HUES48 (cell line): Measurements from ENCODE around the gene CCDC89.
"Not testable (repeated sequence)": the region's sequence is repeated elsewhere in the genome, so short reads cannot be mapped to it uniquely, and the experiment has no call there.

Source experiments
- H3K27ac ChIP-seq: one replicate; pipeline ENCODE4 v1.7.0; 2013; ENCODE audit warnings: low read depth, low read length, inconsistent platforms
- H3K27me3 ChIP-seq: 2 replicates; pipeline ENCODE4 v1.6.1; 2013; ENCODE audit warnings: mild to moderate bottlenecking, low read length; ENCODE audit not compliant: control insufficient read depth, insufficient read depth
- H3K36me3 ChIP-seq: 2 replicates; pipeline ENCODE4 v1.6.1; 2013; ENCODE audit warnings: low read length; ENCODE audit not compliant: control insufficient read depth, insufficient read depth
- H3K4me1 ChIP-seq: 2 replicates; pipeline ENCODE4 v1.6.1; 2013; ENCODE audit warnings: mild to moderate bottlenecking, low read length; ENCODE audit not compliant: control insufficient read depth, insufficient read depth
- H3K4me3 ChIP-seq: 2 replicates; pipeline ENCODE4 v1.5.1; 2013; ENCODE audit warnings: mild to moderate bottlenecking, low read depth, low read length
- H3K9ac ChIP-seq: 2 replicates; pipeline ENCODE4 v1.6.1; 2013; ENCODE audit warnings: mild to moderate bottlenecking, low read depth, low read length, moderate library complexity
- H3K9me3 ChIP-seq: 2 replicates; pipeline ENCODE4 v1.6.1; 2013; ENCODE audit warnings: low read length; ENCODE audit not compliant: control insufficient read depth, insufficient read depth

Gene CCDC89

DNA sequence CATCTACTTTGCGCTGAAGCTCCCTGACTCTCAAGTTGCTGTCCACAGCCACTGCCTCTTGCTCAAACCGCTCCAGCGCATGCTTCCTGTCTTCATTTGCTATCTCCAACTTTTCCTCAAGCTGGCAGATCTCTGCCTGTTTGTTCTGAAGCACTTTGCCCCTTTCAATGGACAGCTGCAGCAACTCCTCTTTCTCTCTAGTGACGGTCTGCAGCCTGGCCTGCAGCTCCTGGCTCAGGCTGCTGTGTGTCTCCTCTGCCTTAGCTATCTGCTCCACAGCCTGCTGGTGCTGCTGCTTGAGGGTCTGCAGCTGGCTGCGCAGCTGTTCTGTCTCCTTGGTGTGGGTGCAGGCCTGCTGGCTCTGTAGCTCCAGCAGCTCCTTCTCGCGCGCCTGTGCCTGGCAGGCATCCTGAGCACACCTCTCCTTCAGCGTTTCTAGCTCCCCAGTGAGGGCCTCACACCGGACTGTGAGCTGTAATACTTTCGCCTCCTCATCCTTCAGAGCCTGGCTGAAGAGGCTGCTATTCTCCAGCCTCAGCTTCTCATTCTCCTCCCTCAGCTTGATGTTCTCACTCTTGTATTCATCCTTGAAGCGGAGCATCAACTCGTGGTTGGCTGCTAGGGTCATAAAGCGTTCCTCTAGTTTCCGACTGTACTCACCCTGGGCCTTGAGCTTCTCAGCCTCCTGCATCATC lies 723 bp downstream of the CCDC89 start:
- Histone ChIP-seq H3K27ac (no peak overlapping the region), H3K4me3 (no peak overlapping the region), H3K9ac (no peak overlapping the region), H3K27me3 (no peaks in the 10 kb centered on the region), H3K9me3 (no peaks in the 10 kb centered on the region), H3K4me1 (no peaks in the 10 kb centered on the region; the same call in 1 of the 2 replicates), H3K36me3 (no peaks in the 10 kb centered on the region)

DNA sequence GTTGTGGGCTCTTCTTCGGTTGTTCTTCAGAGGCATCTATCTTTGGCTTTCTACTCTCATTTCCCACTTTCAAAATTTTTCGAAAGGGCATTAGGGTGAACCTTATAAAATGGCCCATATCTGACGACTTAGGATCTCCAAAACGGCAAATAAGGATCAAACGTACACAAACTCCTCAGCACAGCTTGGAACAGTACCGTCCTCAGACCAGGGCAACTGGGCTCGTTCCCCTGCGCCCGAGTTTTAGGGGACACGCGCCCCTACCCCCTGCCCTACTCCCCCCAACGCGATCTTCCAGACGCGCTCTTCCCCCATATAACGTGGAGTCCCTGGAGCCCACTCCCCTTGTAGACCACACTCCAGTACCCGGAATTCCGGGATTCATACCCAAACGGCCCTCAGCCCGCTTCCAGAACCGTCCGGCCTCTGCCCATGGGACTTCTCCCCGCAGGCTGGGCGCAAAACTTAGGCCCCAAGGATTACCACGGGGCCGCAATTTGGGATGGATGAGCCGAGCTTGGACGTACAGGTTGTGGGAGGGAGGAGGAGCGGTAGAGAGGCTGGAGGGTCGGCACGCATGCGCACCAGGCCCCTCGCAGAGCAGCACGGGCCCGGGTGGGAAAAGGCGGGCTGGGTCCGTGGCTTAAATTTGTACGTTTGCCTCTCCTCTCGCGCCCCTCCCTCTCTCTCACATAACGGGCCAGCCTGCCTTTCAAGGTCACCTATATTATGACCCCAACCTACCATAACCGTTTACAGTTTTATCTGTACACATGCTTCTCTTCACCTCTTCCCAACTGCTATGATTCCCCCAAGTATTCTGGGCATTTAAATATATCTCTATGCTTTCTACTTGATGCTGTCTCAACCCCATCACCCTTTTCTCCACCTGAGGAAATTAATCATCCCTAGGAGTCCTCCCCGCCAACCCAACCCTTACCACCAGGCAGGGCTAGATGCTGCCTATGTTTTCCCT lies 3.4 kb downstream of the CCDC89 start:
- Histone ChIP-seq H3K9ac (no peak overlapping the region), H3K4me3 (no peak overlapping the region), H3K36me3 (no peaks in the 10 kb centered on the region), H3K27me3 (no peaks in the 10 kb centered on the region), H3K27ac (no peak overlapping the region), H3K9me3 (no peaks in the 10 kb centered on the region), H3K4me1 (peaks cover 7% of the 10 kb centered on the region)

DNA sequence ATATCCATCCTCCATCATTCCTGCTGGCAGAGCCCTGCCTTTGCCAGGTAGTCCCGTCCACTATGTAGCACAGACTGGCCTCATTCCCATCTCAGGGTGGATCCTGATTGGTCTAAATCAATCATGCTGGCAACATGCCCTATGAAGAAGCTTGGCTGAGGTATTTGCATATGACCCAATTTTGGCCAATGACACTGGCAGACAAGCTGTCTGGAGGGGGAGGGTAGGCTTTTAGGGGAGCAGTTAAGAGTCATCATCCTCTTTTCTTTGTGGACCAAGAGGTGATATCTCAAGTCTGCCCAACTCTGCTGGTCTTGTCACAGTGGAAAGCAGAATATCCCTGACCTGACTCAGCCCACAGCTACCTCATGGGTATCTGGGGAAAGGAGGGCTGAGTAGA lies 5.1 kb downstream of the CCDC89 start:
- Histone ChIP-seq H3K36me3 (no peaks in the 10 kb centered on the region), H3K27ac (no peak overlapping the region), H3K4me1 (peaks cover 10% of the 10 kb centered on the region), H3K27me3 (no peaks in the 10 kb centered on the region), H3K9ac (no peak overlapping the region), H3K4me3 (no peak overlapping the region), H3K9me3 (no peaks in the 10 kb centered on the region)

DNA sequence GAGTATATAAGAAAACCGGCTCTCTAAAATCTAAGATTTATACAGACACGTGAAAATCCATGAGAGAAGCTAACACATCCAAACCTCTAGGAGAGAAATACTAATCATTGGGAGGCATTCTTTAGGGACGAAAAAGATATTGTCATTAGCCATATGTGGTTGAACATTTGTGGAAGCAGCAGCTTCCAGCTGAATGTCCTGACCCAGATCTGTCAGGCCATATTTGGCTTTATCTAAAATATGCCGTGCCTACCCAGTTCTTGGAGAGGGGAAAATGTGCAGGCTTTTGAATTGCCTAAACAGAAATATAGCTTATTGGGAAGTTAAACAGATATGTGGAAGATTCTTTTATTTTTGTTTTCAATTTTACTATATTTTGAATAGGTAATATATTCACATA lies 6.4 kb downstream of the CCDC89 start:
- H3K9ac ChIP-seq, result no peak overlapping the region
- no peak overlapping the region for H3K4me3 ChIP-seq
- no peak overlapping the region for H3K27ac ChIP-seq
- peaks cover 10% of the 10 kb centered on the region for H3K4me1 ChIP-seq
- no peaks in the 10 kb centered on the region for H3K9me3 ChIP-seq
- no peaks in the 10 kb centered on the region for H3K36me3 ChIP-seq
- no peaks in the 10 kb centered on the region for H3K27me3 ChIP-seq

DNA sequence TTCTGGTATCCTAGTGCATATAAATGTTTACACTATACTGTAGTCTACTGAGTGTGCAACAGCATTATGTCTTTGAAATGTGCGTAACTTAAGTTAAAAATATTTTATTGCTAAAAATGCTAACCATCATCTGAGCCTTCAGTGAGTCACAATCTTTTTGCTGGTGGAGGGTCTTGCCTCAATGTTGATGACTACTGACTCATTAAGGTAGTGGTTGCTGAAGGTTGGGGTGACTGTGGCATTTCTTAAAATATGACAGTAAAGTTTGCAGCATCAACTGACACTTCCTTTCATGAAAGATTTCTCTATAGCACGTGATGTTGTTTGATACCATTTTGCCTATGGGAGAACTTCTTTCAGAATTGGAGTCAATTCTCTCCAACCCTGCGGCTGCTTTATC lies 12.6 kb downstream of the CCDC89 start:
- Histone ChIP-seq H3K27me3 (peaks cover 7% of the 10 kb centered on the region; the same call in 1 of the 2 replicates), H3K9ac (no peak overlapping the region), H3K36me3 (no peaks in the 10 kb centered on the region), H3K9me3 (0 out of 2 replicates have a peak, but pooled peaks cover 6% of the 10 kb centered on the region), H3K27ac (no peak overlapping the region), H3K4me3 (no peak overlapping the region), H3K4me1 (peaks cover 4% of the 10 kb centered on the region; the same call in 1 of the 2 replicates)

- 0 out of 2 replicates have a peak, but pooled peaks cover 6% of the 10 kb centered on the region for H3K9me3 ChIP-seq
- no peak overlapping the region for H3K27ac ChIP-seq
- no peaks in the 10 kb centered on the region for H3K36me3 ChIP-seq
- no peak overlapping the region for H3K9ac ChIP-seq
- H3K27me3 ChIP-seq, result peaks cover 7% of the 10 kb centered on the region; the same call in 1 of the 2 replicates
- H3K4me3 ChIP-seq, result no peak overlapping the region
- H3K4me1 ChIP-seq, result no peaks in the 10 kb centered on the region; the same call in 1 of the 2 replicates
Measured at GRCh38 chr11:85672105-85672902, 13.7 kb downstream of the CCDC89 start.

DNA sequence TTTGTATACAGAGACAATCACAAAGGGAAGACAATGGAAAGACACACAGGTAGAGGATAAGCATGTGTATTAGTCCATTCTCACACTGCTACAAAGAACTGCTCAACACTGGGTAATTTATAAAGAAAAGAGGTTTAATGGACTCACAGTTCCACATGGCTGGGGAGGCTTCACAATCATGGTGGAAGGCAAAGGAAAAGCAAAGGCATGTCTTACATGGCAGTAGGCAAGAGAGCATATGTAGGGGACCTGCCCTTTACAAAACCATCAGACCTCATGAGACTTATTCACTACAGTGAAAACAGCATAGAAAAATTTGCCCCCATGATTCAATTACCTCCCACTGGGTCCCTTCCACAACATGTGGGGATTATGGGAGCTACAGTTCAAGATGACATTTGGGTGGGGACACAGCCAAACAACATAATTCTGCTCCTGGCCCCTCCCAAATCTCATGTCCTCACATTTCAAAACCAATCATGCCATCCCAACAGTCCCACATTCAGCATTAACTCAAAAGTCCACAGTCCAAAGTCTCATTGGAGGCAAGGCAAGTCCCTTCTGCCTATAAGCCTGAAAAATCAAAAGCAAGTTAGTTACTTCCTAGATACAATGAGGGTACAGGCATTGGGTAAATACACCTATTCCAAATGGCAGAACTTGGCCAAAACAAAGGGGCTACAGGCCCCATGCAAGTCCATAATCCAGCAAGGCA lies 14.9 kb downstream of the CCDC89 start:
- H3K27ac ChIP-seq, H3K9me3 ChIP-seq, H3K9ac ChIP-seq, H3K36me3 ChIP-seq, H3K4me1 ChIP-seq, H3K27me3 ChIP-seq, H3K4me3 ChIP-seq: not testable (repeated sequence)

GRCh38 chr11:85668157-85668556 lies 17.8 kb downstream of the CCDC89 start:
- H3K4me3 ChIP-seq, result no peak overlapping the region
- 0 out of 2 replicates have a peak, but pooled peaks cover 6% of the 10 kb centered on the region for H3K9me3 ChIP-seq
- peaks cover 3% of the 10 kb centered on the region; the same call in 1 of the 2 replicates for H3K27me3 ChIP-seq
- H3K27ac ChIP-seq, result no peak overlapping the region
- H3K9ac ChIP-seq, result no peak overlapping the region
- H3K36me3 ChIP-seq, result peaks cover 4% of the 10 kb centered on the region; the same call in 1 of the 2 replicates
- peaks cover 10% of the 10 kb centered on the region for H3K4me1 ChIP-seq

DNA sequence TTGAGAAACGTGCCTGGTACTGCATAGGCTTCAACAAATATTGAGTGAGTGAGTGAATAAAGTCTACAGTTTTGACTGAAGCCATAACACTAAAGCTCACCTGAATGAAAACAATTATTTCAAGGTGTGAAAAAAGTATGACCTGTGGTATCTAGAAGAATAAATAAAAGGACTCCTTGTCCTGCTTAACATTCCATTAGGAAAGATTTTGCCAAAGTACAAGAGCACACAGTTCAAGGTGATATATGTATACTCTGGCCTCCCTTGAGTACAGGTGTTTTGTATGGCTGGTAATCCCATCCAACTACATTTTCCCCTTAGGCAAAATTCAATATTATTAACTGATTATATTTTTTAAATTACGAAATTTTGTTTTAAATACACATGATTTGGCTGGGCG lies 19.3 kb downstream of the CCDC89 start:
- no peaks in the 10 kb centered on the region for H3K27me3 ChIP-seq
- no peaks in the 10 kb centered on the region for H3K9me3 ChIP-seq
- no peak overlapping the region for H3K4me3 ChIP-seq
- no peak overlapping the region for H3K9ac ChIP-seq
- no peak overlapping the region for H3K27ac ChIP-seq
- H3K4me1 ChIP-seq, result peaks cover 10% of the 10 kb centered on the region
- H3K36me3 ChIP-seq, result peaks cover 17% of the 10 kb centered on the region

DNA sequence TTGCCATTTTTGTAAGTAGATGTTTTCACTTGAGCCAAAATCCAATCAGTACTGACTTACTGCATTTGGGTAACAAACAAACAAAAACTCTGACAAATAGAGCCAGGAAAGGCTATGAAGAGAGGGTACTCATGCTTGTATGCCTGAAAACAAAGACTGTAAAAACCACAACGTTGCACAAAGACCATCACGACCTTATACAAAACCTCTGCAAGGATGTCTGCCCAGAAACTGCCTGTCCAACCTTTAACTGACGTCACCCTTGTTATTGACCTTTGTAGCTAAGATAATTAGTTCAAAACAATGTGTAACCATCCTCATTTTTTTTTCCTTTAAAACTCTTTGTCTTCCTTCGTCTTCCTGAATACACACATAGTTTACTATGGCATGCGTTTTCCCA lies 20.3 kb downstream of the CCDC89 start:
- Histone ChIP-seq H3K27ac (peak overlapping the region; percentile 98), H3K4me3 (peak overlapping the region; percentile 96), H3K9me3 (no peaks in the 10 kb centered on the region), H3K4me1 (peaks cover 17% of the 10 kb centered on the region), H3K9ac (peak overlapping the region; percentile 93; the same call in 1 of the 2 replicates), H3K27me3 (no peaks in the 10 kb centered on the region), H3K36me3 (peaks cover 26% of the 10 kb centered on the region)
